ENCODE measurements around the gene SASH1. TPM values are rescaled to one million over a fixed set of nuclear protein-coding genes. Genes with fewer than 3 reads are reported as not detected.

SASH1 gene
- total RNA-seq, 1 donor from 2014 or later = 15.5 TPM

DNA sequence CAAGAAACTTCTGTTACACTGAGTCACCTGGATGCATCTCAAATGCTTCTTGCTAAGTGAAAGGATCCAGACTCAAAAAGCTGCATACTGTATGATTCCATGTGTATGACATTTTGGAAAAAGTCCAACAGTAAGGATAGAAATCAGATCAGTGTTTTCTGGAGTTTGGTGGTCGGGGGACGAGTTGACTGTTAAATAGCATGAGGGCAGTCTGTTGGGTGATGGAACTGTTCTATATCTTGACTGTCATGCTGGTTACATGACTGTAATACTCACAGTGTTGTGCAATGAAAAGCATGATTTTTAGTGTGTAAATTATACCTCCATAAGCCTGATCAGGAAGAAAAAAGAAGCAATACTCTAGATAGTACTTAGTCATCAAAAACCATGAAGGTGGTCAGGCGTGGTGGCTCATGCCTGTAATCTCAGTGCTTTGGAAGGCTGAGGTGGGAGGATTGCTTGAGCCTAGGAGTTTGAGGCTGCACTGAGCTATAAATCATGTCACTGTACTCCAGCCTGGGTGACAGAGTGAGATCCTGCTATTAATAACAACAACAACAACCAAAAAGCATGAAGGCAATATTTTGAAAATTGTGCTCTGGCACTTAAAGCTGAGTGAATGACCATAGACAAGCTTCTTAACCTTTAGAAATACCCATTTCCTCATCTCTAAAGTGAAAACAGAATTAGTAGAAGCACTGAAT, 30.5 kb upstream of the SASH1 start:
- no peak overlapping the region for H3K27ac Mint-ChIP-seq (ENCODE audit: unreplicated experiment)
- TF ChIP-seq, protein P1, sequence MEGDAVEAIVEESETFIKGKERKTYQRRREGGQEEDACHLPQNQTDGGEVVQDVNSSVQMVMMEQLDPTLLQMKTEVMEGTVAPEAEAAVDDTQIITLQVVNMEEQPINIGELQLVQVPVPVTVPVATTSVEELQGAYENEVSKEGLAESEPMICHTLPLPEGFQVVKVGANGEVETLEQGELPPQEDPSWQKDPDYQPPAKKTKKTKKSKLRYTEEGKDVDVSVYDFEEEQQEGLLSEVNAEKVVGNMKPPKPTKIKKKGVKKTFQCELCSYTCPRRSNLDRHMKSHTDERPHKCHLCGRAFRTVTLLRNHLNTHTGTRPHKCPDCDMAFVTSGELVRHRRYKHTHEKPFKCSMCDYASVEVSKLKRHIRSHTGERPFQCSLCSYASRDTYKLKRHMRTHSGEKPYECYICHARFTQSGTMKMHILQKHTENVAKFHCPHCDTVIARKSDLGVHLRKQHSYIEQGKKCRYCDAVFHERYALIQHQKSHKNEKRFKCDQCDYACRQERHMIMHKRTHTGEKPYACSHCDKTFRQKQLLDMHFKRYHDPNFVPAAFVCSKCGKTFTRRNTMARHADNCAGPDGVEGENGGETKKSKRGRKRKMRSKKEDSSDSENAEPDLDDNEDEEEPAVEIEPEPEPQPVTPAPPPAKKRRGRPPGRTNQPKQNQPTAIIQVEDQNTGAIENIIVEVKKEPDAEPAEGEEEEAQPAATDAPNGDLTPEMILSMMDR (IDR thresholded peaks at IDR 0.05; ENCODE audit: insufficient read depth, low read depth, low read length) = no peak
- no peak for TF ChIP-seq EZH2 (IDR thresholded peaks at IDR 0.05; ENCODE audit: insufficient read depth, low read length)
- H3K4me3 Mint-ChIP-seq (ENCODE audit: unreplicated experiment) = no peak overlapping the region
- H3K4me1 Mint-ChIP-seq (ENCODE audit: low read depth, unreplicated experiment) = peaks cover 6% of the 10 kb centered on the region
- Histone ChIP-seq H4K20me1 (ENCODE audit: insufficient read depth, low read length) (no peaks in the 10 kb centered on the region), H3K27ac (ENCODE audit: low read depth, low read length) (no peak overlapping the region), H3K9ac (ENCODE audit: low read length) (no peak overlapping the region), H3K4me2 (ENCODE audit: low read length) (no peak overlapping the region), H3K36me3 (ENCODE audit: insufficient read depth, low read length) (no peaks in the 10 kb centered on the region), H3K4me1 (ENCODE audit: insufficient read depth, low read length) (peaks cover 2% of the 10 kb centered on the region), H3K9me3 (ENCODE audit: insufficient read depth, low read depth, low read length) (no peaks in the 10 kb centered on the region), H3K79me2 (ENCODE audit: insufficient read depth, low read length) (no peaks in the 10 kb centered on the region), H3K27me3 (ENCODE audit: insufficient read depth, low read length) (no peaks in the 10 kb centered on the region), H2AFZ (ENCODE audit: low read depth, low read length) (no peak overlapping the region), H3K4me3 (ENCODE audit: insufficient read depth, low read depth, low read length) (no peak overlapping the region)
- DNase-seq (ENCODE audit: low read depth) (peak; percentile 36), FAIRE-seq (no peak)
- no peaks in the 10 kb centered on the region for H3K27me3 Mint-ChIP-seq (ENCODE audit: low read depth, unreplicated experiment)
- H3K9me3 Mint-ChIP-seq (ENCODE audit: unreplicated experiment) = no peaks in the 10 kb centered on the region
- H3K36me3 Mint-ChIP-seq (ENCODE audit: low read depth, unreplicated experiment) = no peaks in the 10 kb centered on the region

DNA sequence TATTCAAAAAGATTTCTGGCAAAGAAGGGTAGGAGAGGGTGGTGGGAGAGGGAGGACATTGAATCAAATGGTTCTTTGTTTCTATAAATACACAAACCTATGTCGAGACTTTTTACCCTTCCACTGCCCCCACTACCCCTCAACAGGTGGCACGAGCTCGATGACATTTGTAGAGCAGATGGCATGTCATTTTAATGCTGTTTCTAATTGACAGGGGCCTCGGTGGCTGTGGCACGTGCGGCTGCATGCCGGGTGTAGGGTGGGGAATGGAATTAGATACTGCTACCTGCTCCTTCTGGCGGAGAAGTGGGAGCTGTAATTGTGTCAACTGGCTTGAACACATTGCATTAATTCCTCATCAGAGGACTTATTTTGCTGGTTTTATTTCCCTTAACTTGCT, 29.1 kb upstream of the SASH1 start:
- Histone ChIP-seq H4K20me1 (ENCODE audit: insufficient read depth, low read length) (no peaks in the 10 kb centered on the region), H3K4me2 (ENCODE audit: low read length) (no peak overlapping the region), H3K27me3 (ENCODE audit: insufficient read depth, low read length) (no peaks in the 10 kb centered on the region), H3K4me1 (ENCODE audit: insufficient read depth, low read length) (no peaks in the 10 kb centered on the region), H3K36me3 (ENCODE audit: insufficient read depth, low read length) (no peaks in the 10 kb centered on the region), H3K9me3 (ENCODE audit: insufficient read depth, low read depth, low read length) (no peaks in the 10 kb centered on the region), H3K27ac (ENCODE audit: low read depth, low read length) (no peak overlapping the region), H2AFZ (ENCODE audit: low read depth, low read length) (no peak overlapping the region), H3K4me3 (ENCODE audit: insufficient read depth, low read depth, low read length) (no peak overlapping the region), H3K9ac (ENCODE audit: low read length) (no peak overlapping the region), H3K79me2 (ENCODE audit: insufficient read depth, low read length) (no peaks in the 10 kb centered on the region)
- Mint-ChIP-seq H3K27me3 (ENCODE audit: low read depth, unreplicated experiment) (no peaks in the 10 kb centered on the region), H3K9me3 (ENCODE audit: unreplicated experiment) (no peaks in the 10 kb centered on the region), H3K4me1 (ENCODE audit: low read depth, unreplicated experiment) (peaks cover 6% of the 10 kb centered on the region), H3K36me3 (ENCODE audit: low read depth, unreplicated experiment) (no peaks in the 10 kb centered on the region), H3K27ac (ENCODE audit: unreplicated experiment) (no peak overlapping the region), H3K4me3 (ENCODE audit: unreplicated experiment) (no peak overlapping the region)
- DNase-seq (ENCODE audit: low read depth) (no peak), FAIRE-seq (no peak)
- no peak for TF ChIP-seq EZH2 (IDR thresholded peaks at IDR 0.05; ENCODE audit: insufficient read depth, low read length)
- TF ChIP-seq, protein P1 (IDR thresholded peaks at IDR 0.05; ENCODE audit: insufficient read depth, low read depth, low read length) = no peak

DNA sequence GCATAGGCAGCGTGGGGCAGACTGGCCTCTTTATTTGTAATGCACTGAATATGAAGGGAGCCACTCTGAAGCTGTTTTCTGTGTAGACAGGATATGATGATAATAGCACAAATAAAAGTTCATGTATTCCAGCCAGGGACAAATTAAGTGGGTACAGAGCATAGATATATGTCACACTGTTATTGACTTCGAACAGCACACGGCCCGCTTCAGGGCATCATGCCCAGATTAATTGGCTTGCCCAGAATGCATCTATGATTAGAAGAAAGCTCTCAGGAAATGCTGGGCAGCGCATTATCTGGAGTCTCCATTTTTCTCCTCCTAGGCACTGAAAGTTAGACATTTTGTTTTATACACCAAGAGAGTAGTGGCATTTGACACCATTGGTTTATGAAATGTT, 26.3 kb upstream of the SASH1 start:
- Mint-ChIP-seq H3K27ac (ENCODE audit: unreplicated experiment) (no peak overlapping the region), H3K9me3 (ENCODE audit: unreplicated experiment) (no peaks in the 10 kb centered on the region), H3K36me3 (ENCODE audit: low read depth, unreplicated experiment) (no peaks in the 10 kb centered on the region), H3K27me3 (ENCODE audit: low read depth, unreplicated experiment) (no peaks in the 10 kb centered on the region), H3K4me3 (ENCODE audit: unreplicated experiment) (no peak overlapping the region), H3K4me1 (ENCODE audit: low read depth, unreplicated experiment) (peaks cover 6% of the 10 kb centered on the region)
- no peaks in the 10 kb centered on the region for H3K27me3 ChIP-seq (ENCODE audit: insufficient read depth, low read length)
- no peak overlapping the region for H3K4me3 ChIP-seq (ENCODE audit: insufficient read depth, low read depth, low read length)
- H3K4me1 ChIP-seq (ENCODE audit: insufficient read depth, low read length) = no peaks in the 10 kb centered on the region
- no peaks in the 10 kb centered on the region for H3K9me3 ChIP-seq (ENCODE audit: insufficient read depth, low read depth, low read length)
- H3K9ac ChIP-seq (ENCODE audit: low read length) = no peak overlapping the region
- FAIRE-seq (no peak), DNase-seq (ENCODE audit: low read depth) (no peak)
- no peak overlapping the region for H3K27ac ChIP-seq (ENCODE audit: low read depth, low read length)
- no peak overlapping the region for H3K4me2 ChIP-seq (ENCODE audit: low read length)
- H3K79me2 ChIP-seq (ENCODE audit: insufficient read depth, low read length) = no peaks in the 10 kb centered on the region
- H4K20me1 ChIP-seq (ENCODE audit: insufficient read depth, low read length) = no peaks in the 10 kb centered on the region
- no peak for TF ChIP-seq EZH2 (IDR thresholded peaks at IDR 0.05; ENCODE audit: insufficient read depth, low read length)
- TF ChIP-seq, protein P1 (IDR thresholded peaks at IDR 0.05; ENCODE audit: insufficient read depth, low read depth, low read length) = no peak
- no peak overlapping the region for H2AFZ ChIP-seq (ENCODE audit: low read depth, low read length)
- no peaks in the 10 kb centered on the region for H3K36me3 ChIP-seq (ENCODE audit: insufficient read depth, low read length)

Measured in astrocyte (in vitro differentiated cells and primary cell).